ENCODE measurements around the gene PDE8B. TPM values are rescaled to one million over a fixed set of nuclear protein-coding genes. Genes with fewer than 3 reads are reported as not detected.

Gene PDE8B
- total RNA-seq, 1 donor from 2014 or later, result under 0.01 TPM

DNA sequence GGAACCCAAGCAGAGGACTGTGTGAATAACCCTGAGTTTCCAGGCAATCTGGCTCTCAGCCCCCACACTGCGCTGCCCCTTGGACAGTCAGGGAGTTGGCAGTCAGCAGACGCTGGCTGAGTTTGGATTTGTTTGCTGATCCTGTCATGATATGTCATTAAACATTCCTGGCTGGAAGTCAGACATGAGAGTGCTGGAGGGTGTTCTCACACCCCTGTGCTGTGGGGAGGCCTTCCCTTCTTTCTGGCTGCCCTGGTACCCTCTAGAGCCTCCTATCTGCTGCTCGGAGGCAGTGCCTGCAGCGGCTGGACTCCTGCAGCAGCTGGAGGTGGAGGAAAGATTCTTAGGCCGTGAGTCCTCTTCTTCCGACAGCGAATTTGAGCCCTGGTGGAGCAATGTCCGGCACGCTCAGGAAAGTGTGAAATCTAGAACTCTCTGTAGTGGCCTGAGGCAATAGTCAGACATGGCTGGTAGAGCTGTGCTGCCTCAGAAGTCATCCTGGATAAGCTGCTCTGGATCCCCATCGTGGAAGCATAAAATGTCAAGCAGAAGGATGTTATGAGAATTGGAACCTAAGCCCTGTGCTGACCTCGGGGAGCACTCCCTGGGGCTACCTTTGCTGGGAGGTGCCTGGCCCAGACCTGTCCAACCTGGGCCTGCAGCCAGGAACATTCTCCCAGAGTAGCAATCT is 72.0 kb downstream of the PDE8B start:
- peak; percentile 19 for DNase-seq (ENCODE audit: low read depth)
- H3K36me3 ChIP-seq (ENCODE audit: control insufficient read depth, insufficient read depth, low read length), result no peaks in the 10 kb centered on the region
- TF ChIP-seq, protein P1, sequence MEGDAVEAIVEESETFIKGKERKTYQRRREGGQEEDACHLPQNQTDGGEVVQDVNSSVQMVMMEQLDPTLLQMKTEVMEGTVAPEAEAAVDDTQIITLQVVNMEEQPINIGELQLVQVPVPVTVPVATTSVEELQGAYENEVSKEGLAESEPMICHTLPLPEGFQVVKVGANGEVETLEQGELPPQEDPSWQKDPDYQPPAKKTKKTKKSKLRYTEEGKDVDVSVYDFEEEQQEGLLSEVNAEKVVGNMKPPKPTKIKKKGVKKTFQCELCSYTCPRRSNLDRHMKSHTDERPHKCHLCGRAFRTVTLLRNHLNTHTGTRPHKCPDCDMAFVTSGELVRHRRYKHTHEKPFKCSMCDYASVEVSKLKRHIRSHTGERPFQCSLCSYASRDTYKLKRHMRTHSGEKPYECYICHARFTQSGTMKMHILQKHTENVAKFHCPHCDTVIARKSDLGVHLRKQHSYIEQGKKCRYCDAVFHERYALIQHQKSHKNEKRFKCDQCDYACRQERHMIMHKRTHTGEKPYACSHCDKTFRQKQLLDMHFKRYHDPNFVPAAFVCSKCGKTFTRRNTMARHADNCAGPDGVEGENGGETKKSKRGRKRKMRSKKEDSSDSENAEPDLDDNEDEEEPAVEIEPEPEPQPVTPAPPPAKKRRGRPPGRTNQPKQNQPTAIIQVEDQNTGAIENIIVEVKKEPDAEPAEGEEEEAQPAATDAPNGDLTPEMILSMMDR (IDR thresholded peaks at IDR 0.05; ENCODE audit: insufficient read depth, low read length, severe bottlenecking), result no peak
- no peak for FAIRE-seq
- H3K27me3 ChIP-seq (ENCODE audit: control insufficient read depth, insufficient read depth, low read length), result peaks cover 1% of the 10 kb centered on the region
- no peak overlapping the region for H3K4me3 ChIP-seq (ENCODE audit: low read depth, low read length)

DNA sequence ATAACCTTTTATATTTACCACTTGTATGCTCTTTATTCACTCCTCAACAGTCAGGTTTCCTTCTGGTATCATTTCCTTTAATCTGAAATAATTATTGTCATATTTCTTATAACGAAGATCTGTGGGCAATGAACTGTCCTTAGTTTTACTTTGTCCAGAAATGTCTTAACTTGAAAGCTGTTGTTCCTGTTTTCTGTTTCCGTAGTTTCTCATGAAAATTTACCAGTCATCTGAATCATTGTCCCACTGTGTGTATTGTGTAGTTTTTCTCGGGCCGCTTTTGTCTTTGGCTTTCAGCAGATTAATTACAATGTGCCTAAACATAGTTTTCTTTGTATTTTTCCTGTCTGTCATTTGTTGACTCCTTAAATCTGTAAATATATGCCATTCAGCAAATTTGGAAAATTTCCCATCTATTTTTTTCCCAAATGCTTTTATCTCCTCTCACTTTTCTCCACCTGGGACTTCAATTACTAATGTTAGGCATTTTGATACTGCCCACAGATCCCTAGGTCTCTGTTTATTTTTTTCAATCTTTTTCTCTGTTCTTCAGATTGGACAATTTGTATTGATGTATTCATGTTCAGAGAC is 74.9 kb downstream of the PDE8B start:
- no peak overlapping the region for H3K4me3 ChIP-seq (ENCODE audit: low read depth, low read length)
- TF ChIP-seq, protein P1 (IDR thresholded peaks at IDR 0.05; ENCODE audit: insufficient read depth, low read length, severe bottlenecking), result no peak
- FAIRE-seq (no peak), DNase-seq (ENCODE audit: low read depth) (peak; percentile 13)
- no peaks in the 10 kb centered on the region for H3K36me3 ChIP-seq (ENCODE audit: control insufficient read depth, insufficient read depth, low read length)
- H3K27me3 ChIP-seq (ENCODE audit: control insufficient read depth, insufficient read depth, low read length), result peaks cover 1% of the 10 kb centered on the region

DNA sequence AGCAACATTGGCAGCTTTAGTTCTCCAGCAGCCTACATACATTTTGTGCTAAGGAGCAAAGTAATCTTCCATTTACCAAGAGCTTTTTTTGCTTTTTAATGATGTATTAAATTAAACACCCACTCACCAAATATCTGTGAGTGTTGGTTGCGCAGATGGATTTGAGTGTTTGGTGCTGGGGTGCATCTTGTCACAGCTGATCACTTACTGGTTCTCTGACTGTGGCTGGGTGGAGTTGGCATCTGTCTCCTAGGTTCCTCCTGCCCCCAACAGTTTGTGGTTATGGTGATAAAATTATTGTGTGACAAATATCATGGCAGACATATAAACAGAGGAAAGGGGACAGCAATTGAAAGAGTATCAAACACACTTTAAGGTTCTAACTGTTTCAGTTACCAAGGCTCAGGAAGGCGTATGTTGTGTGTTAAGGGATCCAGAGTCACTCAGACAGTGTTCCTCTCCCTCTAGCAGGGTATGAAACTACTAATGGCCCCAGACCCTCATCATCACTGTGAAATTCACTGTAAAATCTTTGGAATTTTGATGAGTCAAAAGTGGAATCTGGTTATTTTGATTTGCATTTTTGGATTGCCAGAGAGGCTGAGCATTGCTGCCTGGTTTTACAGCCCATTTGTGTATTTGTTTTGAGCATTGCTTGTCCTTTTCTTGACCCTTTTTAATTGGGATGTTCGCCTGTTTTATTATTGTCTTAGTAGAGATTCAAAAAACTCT is 81.7 kb downstream of the PDE8B start:
- Histone ChIP-seq H3K4me3 (ENCODE audit: low read depth, low read length) (no peak overlapping the region), H3K36me3 (ENCODE audit: control insufficient read depth, insufficient read depth, low read length) (no peaks in the 10 kb centered on the region), H3K27me3 (ENCODE audit: control insufficient read depth, insufficient read depth, low read length) (no peaks in the 10 kb centered on the region)
- FAIRE-seq, result no peak
- no peak for DNase-seq (ENCODE audit: low read depth)
- TF ChIP-seq, protein P1 (IDR thresholded peaks at IDR 0.05; ENCODE audit: insufficient read depth, low read length, severe bottlenecking), result no peak

DNA sequence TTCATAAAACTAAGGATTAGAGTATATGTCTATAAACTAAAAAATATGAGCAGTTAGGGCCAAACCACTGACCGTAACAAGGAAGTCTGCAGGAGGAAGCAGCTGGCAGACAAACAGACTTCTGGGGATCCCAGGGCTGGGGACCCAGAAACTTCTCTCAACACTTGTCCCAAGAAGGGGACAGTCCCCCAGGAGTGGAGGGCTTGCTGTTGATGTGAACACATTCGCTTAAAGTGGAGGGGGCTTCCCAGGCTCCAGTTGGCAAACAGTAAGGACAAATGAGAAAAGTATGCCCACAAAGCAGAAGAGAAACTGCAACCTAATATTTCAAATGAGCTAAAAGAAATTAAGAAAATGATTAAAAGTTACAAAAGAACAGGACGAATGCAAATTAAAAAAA is 83.7 kb downstream of the PDE8B start:
- Histone ChIP-seq H3K27me3 (ENCODE audit: control insufficient read depth, insufficient read depth, low read length) (no peaks in the 10 kb centered on the region), H3K4me3 (ENCODE audit: low read depth, low read length) (no peak overlapping the region), H3K36me3 (ENCODE audit: control insufficient read depth, insufficient read depth, low read length) (no peaks in the 10 kb centered on the region)
- TF ChIP-seq, protein P1 (IDR thresholded peaks at IDR 0.05; ENCODE audit: insufficient read depth, low read length, severe bottlenecking), result no peak
- DNase-seq (ENCODE audit: low read depth) (no peak), FAIRE-seq (no peak)

DNA sequence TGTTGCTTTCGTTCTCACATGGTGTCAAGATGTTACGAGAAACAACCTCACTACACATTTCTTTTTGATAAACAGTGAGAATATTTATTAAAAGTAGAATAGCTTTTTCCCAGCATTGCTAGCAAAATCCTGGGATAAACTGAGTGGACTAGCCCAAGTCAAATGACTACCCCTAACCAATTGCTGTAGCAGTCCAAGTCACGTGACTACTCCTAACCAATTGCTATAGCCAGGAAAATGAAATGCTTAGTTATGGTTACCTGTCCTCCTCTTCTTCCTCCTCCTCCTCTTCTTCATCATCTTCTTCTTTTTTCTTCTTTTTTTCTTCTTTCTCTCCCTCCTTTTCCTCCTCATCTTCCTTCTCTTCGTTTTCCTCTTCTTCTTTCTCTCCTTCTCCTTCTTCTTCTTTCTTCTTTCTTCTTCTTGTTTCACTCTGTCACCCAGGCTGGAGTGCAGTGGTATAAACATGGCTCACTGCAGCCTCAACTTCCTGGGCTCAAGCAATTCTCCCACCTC is 85.4 kb downstream of the PDE8B start:
- DNase-seq (ENCODE audit: low read depth), result no peak
- no peak for FAIRE-seq
- no peaks in the 10 kb centered on the region for H3K36me3 ChIP-seq (ENCODE audit: control insufficient read depth, insufficient read depth, low read length)
- TF ChIP-seq, protein P1 (IDR thresholded peaks at IDR 0.05; ENCODE audit: insufficient read depth, low read length, severe bottlenecking), result no peak
- H3K27me3 ChIP-seq (ENCODE audit: control insufficient read depth, insufficient read depth, low read length), result no peaks in the 10 kb centered on the region
- no peak overlapping the region for H3K4me3 ChIP-seq (ENCODE audit: low read depth, low read length)
